PC-9 (cell line): ENCODE data around the gene HSD17B13. TPM values are rescaled to one million over a fixed set of nuclear protein-coding genes. Genes with fewer than 3 reads are reported as not detected.

Experiments
- BruUV-seq: library from RNA; stranded (reverse); fragments of 400-500 nt; replicated peaks from 2 replicates; lab custom pipeline; 2021; lab: Mats Ljungman, UMichigan
- CTCF ChIA-PET: fragments of 300-600 bp; sonication (Branson Sonifier 250); formaldehyde crosslinking; loops from one replicate; lab custom pipeline; 2022; ENCODE audit warnings: antibody characterized with exemption; lab: Charles Lee
- POLR2A ChIA-PET: fragments of 300-600 bp; sonication (Branson Sonifier 250); formaldehyde crosslinking; loops from one replicate; lab custom pipeline; 2022; ENCODE audit warnings: antibody characterized with exemption; ENCODE audit not compliant: unreplicated experiment; lab: Charles Lee
- DNase-seq, 2 experiments: peaks; one replicate each; pipeline versions ENCODE4 v3.0.0 to v3.0.0-alpha.2; 2015 to 2022; ENCODE audit warnings: mixed read lengths in 1 of 2
- H2AFZ ChIP-seq: fragments of 200-600 bp; sonication (generic); 2 replicates; pipeline ENCODE4 v1.8.1; 2017; ENCODE audit warnings: antibody characterized with exemption
- H3F3A ChIP-seq: fragments of 200-600 bp; sonication (generic); 2 replicates; pipeline ENCODE4 v1.8.1; 2017; ENCODE audit warnings: antibody characterized with exemption, mild to moderate bottlenecking, low read depth; ENCODE audit not compliant: insufficient read depth
- H3K27ac ChIP-seq: fragments of 200-600 bp; sonication (generic); 2 replicates; pipeline ENCODE4 v1.6.1; 2016; ENCODE audit warnings: mixed run types
- H3K27me3 ChIP-seq: fragments of 200-600 bp; sonication (generic); 2 replicates; pipeline ENCODE4 v1.6.1; 2016; ENCODE audit warnings: low read depth, mixed run types; ENCODE audit not compliant: insufficient read depth
- H3K36me3 ChIP-seq: fragments of 200-600 bp; sonication (generic); 2 replicates; pipeline ENCODE4 v1.6.1; 2016; ENCODE audit warnings: low read depth, mixed run types
- H3K4me1 ChIP-seq: fragments of 200-600 bp; sonication (generic); replicated peaks from 2 replicates; pipeline ENCODE4 v1.6.1; 2016; ENCODE audit warnings: mixed run types; ENCODE audit not compliant: insufficient read depth
- H3K4me2 ChIP-seq: fragments of 200-600 bp; sonication (generic); 2 replicates; pipeline ENCODE4 v1.6.1; 2017; ENCODE audit warnings: mixed run types
- H3K4me3 ChIP-seq: fragments of 200-600 bp; sonication (generic); 2 replicates; pipeline ENCODE4 v1.6.1; 2016; ENCODE audit warnings: mixed run types
- H3K79me2 ChIP-seq: fragments of 200-600 bp; sonication (generic); 2 replicates; pipeline ENCODE4 v1.6.1; 2017; ENCODE audit warnings: low read depth, mixed run types
- H3K9me2 ChIP-seq: fragments of 200-600 bp; sonication (generic); 2 replicates; pipeline ENCODE4 v1.8.1; 2017; ENCODE audit warnings: mild to moderate bottlenecking; ENCODE audit not compliant: insufficient read depth
- H3K9me3 ChIP-seq: fragments of 200-600 bp; sonication (generic); 2 replicates; pipeline ENCODE4 v1.8.1; 2016; ENCODE audit warnings: low read depth; ENCODE audit not compliant: insufficient read depth
- H4K20me1 ChIP-seq: fragments of 200-600 bp; sonication (generic); 2 replicates; pipeline ENCODE4 v1.8.1; 2017; ENCODE audit not compliant: insufficient read depth
- EZH2 ChIP-seq: fragments of 200-600 bp; sonication (generic); IDR thresholded peaks from 2 replicates; pipeline ENCODE4 v1.8.0; 2017; ENCODE audit warnings: antibody characterized with exemption, low read depth
- intact Hi-C: fragments of 100-400 bp; cut with micrococcal nuclease; formaldehyde crosslinking; loops from one replicate; pipeline ENCODE4 v1.10.0; 2022; ENCODE audit not compliant: unreplicated experiment
- total RNA-seq: library from RNA; stranded (reverse); gene quantifications from 2 replicates; pipeline ENCODE4 v1.2.3, GENCODE V29; 2021
- TF ChIP-seq, protein P1 (sequence below): fragments of 200-600 bp; sonication (generic); conservative IDR thresholded peaks from 2 replicates; pipeline ENCODE4 v1.6.1; 2017; ENCODE audit warnings: mixed run types, antibody characterized with exemption, mild to moderate bottlenecking, moderate library complexity

Gene HSD17B13
- total RNA-seq, 1 experiment from 2014 or later: not detected

DNA sequence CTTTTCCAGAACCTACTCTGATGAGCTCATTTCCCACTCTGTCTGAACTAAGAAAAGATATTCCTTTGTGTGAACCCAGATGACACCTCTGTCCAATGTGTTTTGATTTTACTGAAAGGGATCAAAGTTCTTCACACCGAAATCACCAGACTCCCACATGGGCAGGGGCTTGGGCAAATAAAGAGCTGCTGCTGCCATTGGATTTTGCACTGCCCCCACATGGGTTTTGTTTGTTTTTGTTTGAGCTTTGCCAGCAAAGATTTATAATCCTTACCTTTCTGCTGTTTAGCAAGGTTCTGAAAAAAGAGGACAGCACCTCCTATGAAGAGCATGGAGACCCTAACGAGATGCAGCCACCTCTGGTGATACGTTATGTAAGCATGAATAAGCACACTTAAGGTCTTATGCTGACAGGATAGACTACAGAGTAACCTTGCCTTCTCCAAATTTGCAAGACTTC, 44.3 kb downstream of the HSD17B13 start:
- Histone ChIP-seq H3K27me3 (no peaks in the 10 kb centered on the region), H2AFZ (no peak overlapping the region), H3F3A (no peaks in the 10 kb centered on the region), H3K79me2 (no peaks in the 10 kb centered on the region), H3K9me2 (no peaks in the 10 kb centered on the region), H3K4me3 (no peak overlapping the region), H3K9me3 (no peaks in the 10 kb centered on the region), H3K4me1 (no peaks in the 10 kb centered on the region), H3K36me3 (no peaks in the 10 kb centered on the region), H3K4me2 (no peak overlapping the region), H3K27ac (no peak overlapping the region), H4K20me1 (no peaks in the 10 kb centered on the region)
- POLR2A ChIA-PET: no interaction called here
- BruUV-seq: no TSS peak
- intact Hi-C loops: loop anchor here (10.0 kb wide), 1 partner anchor 76 kb away; no protein-coding TSS in a partner anchor
- DNase-seq: no peak
- TF ChIP-seq, protein P1, sequence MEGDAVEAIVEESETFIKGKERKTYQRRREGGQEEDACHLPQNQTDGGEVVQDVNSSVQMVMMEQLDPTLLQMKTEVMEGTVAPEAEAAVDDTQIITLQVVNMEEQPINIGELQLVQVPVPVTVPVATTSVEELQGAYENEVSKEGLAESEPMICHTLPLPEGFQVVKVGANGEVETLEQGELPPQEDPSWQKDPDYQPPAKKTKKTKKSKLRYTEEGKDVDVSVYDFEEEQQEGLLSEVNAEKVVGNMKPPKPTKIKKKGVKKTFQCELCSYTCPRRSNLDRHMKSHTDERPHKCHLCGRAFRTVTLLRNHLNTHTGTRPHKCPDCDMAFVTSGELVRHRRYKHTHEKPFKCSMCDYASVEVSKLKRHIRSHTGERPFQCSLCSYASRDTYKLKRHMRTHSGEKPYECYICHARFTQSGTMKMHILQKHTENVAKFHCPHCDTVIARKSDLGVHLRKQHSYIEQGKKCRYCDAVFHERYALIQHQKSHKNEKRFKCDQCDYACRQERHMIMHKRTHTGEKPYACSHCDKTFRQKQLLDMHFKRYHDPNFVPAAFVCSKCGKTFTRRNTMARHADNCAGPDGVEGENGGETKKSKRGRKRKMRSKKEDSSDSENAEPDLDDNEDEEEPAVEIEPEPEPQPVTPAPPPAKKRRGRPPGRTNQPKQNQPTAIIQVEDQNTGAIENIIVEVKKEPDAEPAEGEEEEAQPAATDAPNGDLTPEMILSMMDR: no peak
- TF ChIP-seq EZH2: no peak
- CTCF ChIA-PET: no interaction called here

DNA sequence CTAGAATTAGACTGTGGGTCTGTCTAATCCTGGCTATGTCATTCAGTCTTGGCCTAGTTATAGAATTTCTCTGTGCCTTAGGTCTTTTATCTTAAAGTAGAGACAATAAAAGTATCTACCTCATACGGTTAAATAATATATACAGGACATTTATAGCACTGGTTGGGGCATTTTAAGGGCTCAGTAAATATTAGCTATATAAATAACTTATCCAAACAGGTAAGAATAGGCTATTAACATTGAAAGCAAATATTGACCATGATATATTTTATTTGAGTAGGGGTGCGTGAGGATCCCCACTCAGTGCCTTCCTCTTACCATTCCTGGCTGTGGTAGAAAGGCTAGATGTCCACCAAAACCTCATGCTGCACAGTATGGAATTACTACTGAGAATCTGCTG, 47.4 kb downstream of the HSD17B13 start:
- Histone ChIP-seq H2AFZ (no peak overlapping the region), H3F3A (no peaks in the 10 kb centered on the region), H3K36me3 (no peaks in the 10 kb centered on the region), H3K27me3 (no peaks in the 10 kb centered on the region), H3K27ac (no peak overlapping the region), H3K4me1 (no peaks in the 10 kb centered on the region), H3K9me3 (no peaks in the 10 kb centered on the region), H4K20me1 (no peaks in the 10 kb centered on the region), H3K9me2 (no peaks in the 10 kb centered on the region), H3K79me2 (no peaks in the 10 kb centered on the region), H3K4me2 (no peak overlapping the region), H3K4me3 (no peak overlapping the region)
- no peak for DNase-seq
- TF ChIP-seq EZH2: no peak
- TF ChIP-seq, protein P1: no peak
- ChIA-PET CTCF (no interaction called here), POLR2A (no interaction called here)
- intact Hi-C loops: loop anchor here (10.0 kb wide), 1 partner anchor 79 kb away; no protein-coding TSS in a partner anchor
- BruUV-seq: no TSS peak

DNA sequence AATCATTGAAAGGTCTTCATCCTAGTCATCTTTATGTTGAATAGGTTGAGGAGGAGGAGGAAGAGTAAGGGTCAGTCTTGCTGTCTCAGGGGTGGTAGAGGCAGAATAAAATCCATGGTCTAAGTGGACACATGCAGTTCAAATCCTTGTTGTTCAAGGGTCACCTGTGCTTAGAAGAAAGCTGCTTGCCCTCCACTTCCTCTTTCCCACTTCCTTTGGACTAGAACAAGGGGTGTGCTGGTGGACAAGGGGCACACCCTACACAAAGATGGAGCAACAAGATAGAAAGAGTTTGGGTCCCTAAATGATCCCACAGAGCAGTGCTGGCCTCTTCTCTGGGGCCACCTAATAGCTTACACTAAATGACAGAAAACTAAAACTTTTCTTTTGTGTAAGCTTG, 47.9 kb downstream of the HSD17B13 start:
- Histone ChIP-seq H3K4me1 (no peaks in the 10 kb centered on the region), H3F3A (no peaks in the 10 kb centered on the region), H3K27ac (no peak overlapping the region), H3K9me3 (no peaks in the 10 kb centered on the region), H3K9me2 (no peaks in the 10 kb centered on the region), H3K27me3 (no peaks in the 10 kb centered on the region), H2AFZ (no peak overlapping the region), H3K4me3 (no peak overlapping the region), H3K36me3 (no peaks in the 10 kb centered on the region), H3K79me2 (no peaks in the 10 kb centered on the region), H4K20me1 (no peaks in the 10 kb centered on the region), H3K4me2 (no peak overlapping the region)
- POLR2A ChIA-PET: no interaction called here
- no TSS peak for BruUV-seq
- TF ChIP-seq, protein P1: no peak
- TF ChIP-seq EZH2: no peak
- intact Hi-C loops: loop anchor here (5.0 to 10.0 kb wide), 3 partner anchors 80 to 572 kb away; no protein-coding TSS in a partner anchor
- CTCF ChIA-PET: no interaction called here
- no peak for DNase-seq
